Ovary (tissue), 9 donors: ENCODE data around the gene IARS1. TPM values are rescaled to one million over a fixed set of nuclear protein-coding genes. Genes with fewer than 3 reads are reported as not detected.

Experiments used
- DNase-seq, 5 donors: peaks; one replicate each; pipeline ENCODE4 v3.0.0-alpha.2; 2019 to 2020
- H3K27ac ChIP-seq, 2 donors: fragments of 200-600 bp; one replicate each; pipeline versions ENCODE4 v1.5.1 to v1.8.0; 2019 to 2022
- H3K27me3 ChIP-seq: fragments of 200-600 bp; one replicate; pipeline ENCODE4 v1.8.0; 2022
- H3K36me3 ChIP-seq: fragments of 200-600 bp; sonication (generic); one replicate; pipeline ENCODE4 v1.5.1; 2019
- H3K4me1 ChIP-seq: one replicate; pipeline ENCODE4 v1.8.1; 2013; ENCODE audit warnings: mild to moderate bottlenecking, moderate library complexity; ENCODE audit not compliant: insufficient read depth
- H3K4me3 ChIP-seq: fragments of 200-600 bp; sonication (generic); one replicate; pipeline ENCODE4 v1.5.1; 2017
- H3K9me3 ChIP-seq, 2 donors: fragments of 200-600 bp in 1 of 2; sonication (generic) in 1 of 2; one replicate each; pipeline versions ENCODE4 v1.5.1 to v1.8.1; 2013 to 2019; ENCODE audit warnings: mild to moderate bottlenecking in 1 of 2, moderate library complexity in 1 of 2
- EP300 ChIP-seq: sonication (generic); formaldehyde crosslinking; IDR thresholded peaks from one replicate; pipeline ENCODE4 v1.6.1; 2017; ENCODE audit warnings: antibody characterized with exemption
- POLR2A ChIP-seq: fragments of 450-650 bp; IDR thresholded peaks from one replicate; pipeline ENCODE4 v1.6.1; 2017; ENCODE audit warnings: antibody characterized with exemption, mild to moderate bottlenecking, moderate library complexity
- WGBS, 3 donors: extraction: QIAGEN DNeasy Blood & Tissue Kit in 1 of 3; methylation state at CpG; one replicate each; pipeline versions ENCODE4 v1.1.5 to v1.1.7; 2013 to 2017; 5-methylcytosine and 5-hydroxymethylcytosine counted together
- intact Hi-C, 4 donors: fragments of 100-400 bp; cut with DNase I; formaldehyde crosslinking; loops; one replicate each; pipeline versions ENCODE4 v1.11.0 to v1.15.1; 2022 to 2023
- polyA plus RNA-seq, 2 donors: library from polyadenylated mRNA; stranded (reverse); fragments of 200-250 nt in 1 of 2; fragments of 350-450 nt in 1 of 2; fragmentation: Illumina TruSeq in 1 of 2; extraction: RNeasy Lipid Tissue Mini Kit (QIAGEN cat#74804) in 1 of 2; gene quantifications; one replicate each; pipeline ENCODE4 v1.2.3, GENCODE V29; 2013 to 2014
- total RNA-seq, 7 donors: library from RNA; depleted of rRNA in 2 of 7; stranded (reverse); fragments of >200 nt in 2 of 7; fragmentation: NEBNext Ultra II Directional in 3 of 7; extraction: Animal tissue kit (Norgen Biotek cat#: 25700) in 3 of 7; gene quantifications; one replicate each; pipeline versions ENCODE4 v1.1.0 to v1.2.4, GENCODE V29; 2016 to 2023
- TF ChIP-seq, protein P1 (sequence below), 3 donors: fragments of 450-650 bp in 2 of 3; fragments of 200-600 bp in 1 of 3; IDR thresholded peaks; one replicate each; pipeline versions ENCODE4 v1.5.1 to v1.8.0; 2016 to 2022; ENCODE audit warnings: antibody characterized with exemption in 3 of 3, mild to moderate bottlenecking in 1 of 3
- donor health status: DM: no; HTN: no; CAD: no; lungs with moderate emphysema.
- donor health status: DM: no; HTN: no; CAD: no.
- donor health status: Bipolar disorder and iron deficiency.
- donor health status: DM: yes; HTN: yes; CAD: no.
- donor health status: DM: no; HTN: no; CAD: no.
- donor health status: DM: yes; HTN: yes; CAD: no.

The IARS1 gene
- total and polyA plus RNA-seq, 9 donors: 16.0 to 281 (median 60.2) TPM

DNA sequence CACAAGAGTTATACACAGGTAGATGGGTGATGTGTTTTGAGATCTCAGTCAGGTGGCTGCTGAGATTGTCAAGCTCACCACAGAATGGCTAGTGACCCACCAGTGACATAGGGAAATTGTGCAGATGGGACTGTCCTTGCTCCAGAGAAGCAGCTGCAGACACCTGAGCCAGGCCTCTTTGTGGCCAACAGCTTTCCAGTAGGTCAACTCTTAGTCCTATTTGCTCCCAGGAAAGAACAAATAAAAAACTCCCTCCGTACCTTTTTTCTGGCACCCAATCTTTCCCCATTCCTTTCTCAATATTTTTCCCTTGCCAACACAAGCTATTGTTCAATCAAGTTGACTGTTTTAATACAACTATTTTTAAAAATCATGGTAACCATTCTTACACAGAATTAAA, 14.2 kb downstream of the IARS1 start:
- no peak overlapping the region for H3K27ac ChIP-seq
- H3K36me3 ChIP-seq: no peaks in the 10 kb centered on the region
- no peak overlapping the region for H3K4me3 ChIP-seq
- H3K27me3 ChIP-seq: no peaks in the 10 kb centered on the region
- no peaks in the 10 kb centered on the region for H3K9me3 ChIP-seq
- WGBS, 3 donors: 85 to 88% (median 86%) methylated on average over 1 of the region's 1 CpG
- TF ChIP-seq, protein P1, sequence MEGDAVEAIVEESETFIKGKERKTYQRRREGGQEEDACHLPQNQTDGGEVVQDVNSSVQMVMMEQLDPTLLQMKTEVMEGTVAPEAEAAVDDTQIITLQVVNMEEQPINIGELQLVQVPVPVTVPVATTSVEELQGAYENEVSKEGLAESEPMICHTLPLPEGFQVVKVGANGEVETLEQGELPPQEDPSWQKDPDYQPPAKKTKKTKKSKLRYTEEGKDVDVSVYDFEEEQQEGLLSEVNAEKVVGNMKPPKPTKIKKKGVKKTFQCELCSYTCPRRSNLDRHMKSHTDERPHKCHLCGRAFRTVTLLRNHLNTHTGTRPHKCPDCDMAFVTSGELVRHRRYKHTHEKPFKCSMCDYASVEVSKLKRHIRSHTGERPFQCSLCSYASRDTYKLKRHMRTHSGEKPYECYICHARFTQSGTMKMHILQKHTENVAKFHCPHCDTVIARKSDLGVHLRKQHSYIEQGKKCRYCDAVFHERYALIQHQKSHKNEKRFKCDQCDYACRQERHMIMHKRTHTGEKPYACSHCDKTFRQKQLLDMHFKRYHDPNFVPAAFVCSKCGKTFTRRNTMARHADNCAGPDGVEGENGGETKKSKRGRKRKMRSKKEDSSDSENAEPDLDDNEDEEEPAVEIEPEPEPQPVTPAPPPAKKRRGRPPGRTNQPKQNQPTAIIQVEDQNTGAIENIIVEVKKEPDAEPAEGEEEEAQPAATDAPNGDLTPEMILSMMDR (IDR thresholded peaks at IDR 0.05): no peak
- TF ChIP-seq EP300 (no peak), POLR2A (no peak)
- no peaks in the 10 kb centered on the region for H3K4me1 ChIP-seq
- DNase-seq: no peak
- intact Hi-C loops: no loop called here

DNA sequence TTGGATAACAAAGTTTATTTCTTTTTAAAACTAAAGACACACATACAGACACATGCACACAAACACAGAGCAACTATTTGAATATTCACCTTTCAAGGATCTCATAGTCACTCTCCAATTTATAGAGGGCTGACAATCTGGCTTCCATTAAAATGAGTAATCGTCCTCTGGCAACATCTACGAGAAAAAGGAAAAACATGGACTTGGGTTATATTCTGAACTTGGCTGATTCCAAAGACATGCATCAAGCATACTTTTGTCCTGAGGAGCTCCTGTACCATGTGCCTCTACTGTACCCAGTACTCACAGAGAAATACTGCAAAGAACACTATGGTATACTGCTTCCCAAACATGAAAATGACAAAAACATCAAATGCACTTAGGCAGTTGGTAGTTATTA, 15.4 kb downstream of the IARS1 start:
- no peak for TF ChIP-seq POLR2A
- no peak for TF ChIP-seq EP300
- TF ChIP-seq, protein P1 (IDR thresholded peaks at IDR 0.05): no peak
- 56 to 66% (median 59%) methylated on average over 2 of the region's 2 CpGs for WGBS, 3 donors

DNA sequence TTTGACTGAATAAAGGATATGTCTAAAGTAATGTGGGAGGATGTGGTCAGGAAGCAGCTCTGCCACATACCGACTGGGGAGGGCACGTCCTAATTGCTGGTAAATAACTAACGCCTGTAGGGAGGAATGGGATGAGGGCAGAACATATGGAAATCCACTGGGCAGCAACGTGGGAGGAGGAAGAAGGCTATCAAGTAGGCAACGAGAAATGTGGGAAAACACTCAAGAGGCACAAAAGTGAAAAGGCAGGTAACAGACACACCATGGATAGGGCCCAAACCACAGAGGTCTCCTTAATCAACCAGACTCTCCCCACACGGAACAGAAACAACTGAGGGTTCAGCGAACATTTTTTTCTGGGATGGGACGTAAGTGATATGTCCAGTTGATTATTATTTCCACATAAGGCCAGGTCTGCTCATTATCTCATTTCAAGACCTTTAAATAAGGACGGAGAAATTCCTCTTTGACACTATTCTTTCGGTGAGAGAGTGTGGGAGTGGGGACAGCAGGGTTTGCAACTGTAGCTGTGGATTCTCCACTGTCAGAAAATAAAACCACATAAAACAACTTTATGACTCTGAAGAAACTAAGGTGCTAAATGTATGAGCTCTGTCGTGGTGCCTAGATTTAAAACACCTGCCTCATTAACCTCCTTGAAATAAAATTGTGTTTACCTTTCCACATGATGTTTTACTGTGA, 17.0 kb downstream of the IARS1 start:
- DNase-seq: no peak
- H3K4me3 ChIP-seq: no peak overlapping the region
- TF ChIP-seq, protein P1 (IDR thresholded peaks at IDR 0.05): no peak
- TF ChIP-seq POLR2A (no peak), EP300 (no peak)
- no peak overlapping the region for H3K27ac ChIP-seq
- intact Hi-C loops: no loop called here
- H3K27me3 ChIP-seq: no peaks in the 10 kb centered on the region
- no peaks in the 10 kb centered on the region for H3K36me3 ChIP-seq
- no peaks in the 10 kb centered on the region for H3K9me3 ChIP-seq
- WGBS, 3 donors: 27 to 44% (median 40%) methylated on average over 11 of the region's 11 CpGs
- no peaks in the 10 kb centered on the region for H3K4me1 ChIP-seq

More for the DNA sequence above, 15.4 kb downstream of the IARS1 start:
- H3K4me3 ChIP-seq: no peak overlapping the region
- no peak for DNase-seq
- no peaks in the 10 kb centered on the region for H3K9me3 ChIP-seq
- H3K27me3 ChIP-seq: no peaks in the 10 kb centered on the region
- intact Hi-C loops: no loop called here
- no peaks in the 10 kb centered on the region for H3K36me3 ChIP-seq
- H3K27ac ChIP-seq: no peak overlapping the region
- no peaks in the 10 kb centered on the region for H3K4me1 ChIP-seq

GRCh38 chr9:92275541-92275940, 18.0 kb downstream of the IARS1 start:
- no peak for DNase-seq

More at GRCh38 chr9:92275541-92275940, 18.0 kb downstream of the IARS1 start:
- WGBS, 3 donors: 90 to 92% (median 91%) methylated on average over 6 of the region's 6 CpGs
- Histone ChIP-seq H3K9me3 (no peaks in the 10 kb centered on the region), H3K27me3 (no peaks in the 10 kb centered on the region), H3K36me3 (no peaks in the 10 kb centered on the region), H3K4me1 (no peaks in the 10 kb centered on the region), H3K4me3 (no peak overlapping the region), H3K27ac (no peak overlapping the region)
- TF ChIP-seq POLR2A (no peak), EP300 (no peak)
- TF ChIP-seq, protein P1 (IDR thresholded peaks at IDR 0.05): no peak
- intact Hi-C loops: no loop called here
